ENCODE data around the gene FNBP1. TPM values are rescaled to one million over a fixed set of nuclear protein-coding genes. Genes with fewer than 3 reads are reported as not detected.

Gene FNBP1
- total RNA-seq, 2 experiments from 2014 or later = 266 to 268 TPM

GRCh38 chr9:130054325-130054786 lies 11.4 kb upstream of the FNBP1 start:
- no peaks in the 10 kb centered on the region for H3K27me3 Mint-ChIP-seq
- no peak for TF ChIP-seq CTCF (IDR thresholded peaks at IDR 0.05)
- POLR2A ChIA-PET = interaction anchor here (0.7 to 1.8 kb wide), 8 partner anchors 9 to 166 kb away, joined by 3 to 10 read pairs (median 5); partner anchors contain the start of gene FNBP1
- peak overlapping the region; percentile 92 for H3K27ac Mint-ChIP-seq
- CTCF ChIA-PET = interaction anchor here (1.2 to 1.6 kb wide), 4 partner anchors 10 to 97 kb away, joined by 3 to 10 read pairs (median 7); no protein-coding TSS in a partner anchor
- ATAC-seq (no peak), DNase-seq (no peak)
- peaks cover 29% of the 10 kb centered on the region for H3K4me1 Mint-ChIP-seq (ENCODE audit: low read depth)
- H3K36me3 Mint-ChIP-seq (ENCODE audit: low read depth) = peaks cover 9% of the 10 kb centered on the region
- intact Hi-C loops (cut with micrococcal nuclease) = no loop called here
- no peaks in the 10 kb centered on the region for H3K9me3 Mint-ChIP-seq
- H3K4me3 Mint-ChIP-seq = peak overlapping the region; percentile 94

- Mint-ChIP-seq H3K27ac (peak within 1 kb of the TSS; percentile 92), H3K9me3 (no peaks in the 10 kb centered on the region)
Measured at GRCh38 chr9:130053504-130054324, 10.7 kb upstream of the FNBP1 start, which contains the start of gene GPR107. TSS of gene GPR107 (plus strand) at chr9:130053906. CDS start at chr9:130053933, 27 bp downstream.

GRCh38 chr9:130053109-130053503 lies 10.1 kb upstream of the FNBP1 start:
- Mint-ChIP-seq H3K27me3 (no peaks in the 10 kb centered on the region), H3K36me3 (ENCODE audit: low read depth) (peaks cover 2% of the 10 kb centered on the region), H3K27ac (peak overlapping the region; percentile 92), H3K9me3 (no peaks in the 10 kb centered on the region), H3K4me3 (peak overlapping the region; percentile 94), H3K4me1 (ENCODE audit: low read depth) (peaks cover 25% of the 10 kb centered on the region)
- ATAC-seq (no peak), DNase-seq (no peak)
- intact Hi-C loops (cut with micrococcal nuclease) = no loop called here
- TF ChIP-seq CTCF (IDR thresholded peaks at IDR 0.05) = no peak
- CTCF ChIA-PET = interaction anchor here (0.8 to 1.7 kb wide), 8 partner anchors 9 to 168 kb away, joined by 3 to 10 read pairs (median 4); partner anchors contain the start of gene FNBP1
- POLR2A ChIA-PET = interaction anchor here (0.6 to 1.8 kb wide), 13 partner anchors 8 to 190 kb away, joined by 3 to 10 read pairs (median 4); partner anchors contain the start of gene FNBP1

More at GRCh38 chr9:130053504-130054324, 10.7 kb upstream of the FNBP1 start, which contains the start of gene GPR107:
- H3K4me1 Mint-ChIP-seq (ENCODE audit: low read depth) = peaks cover 27% of the 10 kb centered on the region
- H3K27me3 Mint-ChIP-seq = no peaks in the 10 kb centered on the region
- intact Hi-C loops (cut with micrococcal nuclease) = no loop called here
- H3K36me3 Mint-ChIP-seq (ENCODE audit: low read depth) = peaks cover 5% of the 10 kb centered on the region
- no peak for TF ChIP-seq CTCF (IDR thresholded peaks at IDR 0.05)
- DNase-seq (peak; percentile 89), ATAC-seq (peak; percentile 91)
- ChIA-PET POLR2A (interaction anchor here (0.6 to 1.8 kb wide), 17 partner anchors 8 to 190 kb away, joined by 3 to 10 read pairs (median 4); partner anchors contain the start of gene FNBP1), CTCF (interaction anchor here (0.9 to 1.7 kb wide), 8 partner anchors 9 to 168 kb away, joined by 3 to 10 read pairs (median 4); no protein-coding TSS in a partner anchor)
- peak within 1 kb of the TSS; percentile 94 for H3K4me3 Mint-ChIP-seq

GRCh38 chr9:130051855-130052254 lies 8.9 kb upstream of the FNBP1 start:
- H3K4me3 Mint-ChIP-seq = peak overlapping the region; percentile 94
- intact Hi-C loops (cut with micrococcal nuclease) = no loop called here
- ATAC-seq = no peak

More at GRCh38 chr9:130051855-130052254, 8.9 kb upstream of the FNBP1 start:
- CTCF ChIA-PET = no interaction called here
- Mint-ChIP-seq H3K4me1 (ENCODE audit: low read depth) (peaks cover 23% of the 10 kb centered on the region), H3K27ac (peak overlapping the region; percentile 76), H3K27me3 (no peaks in the 10 kb centered on the region), H3K36me3 (ENCODE audit: low read depth) (no peaks in the 10 kb centered on the region), H3K9me3 (no peaks in the 10 kb centered on the region)
- POLR2A ChIA-PET = interaction anchor here (0.7 to 3.1 kb wide), 3 partner anchors 12 to 21 kb away, joined by 3 to 18 read pairs (median 4); no protein-coding TSS in a partner anchor
- DNase-seq = no peak
- no peak for TF ChIP-seq CTCF (IDR thresholded peaks at IDR 0.05)
